Middle frontal gyrus (tissue), 1 donor: ENCODE measurements around the gene ADH7.
"Not testable (repeated sequence)": the region's sequence is repeated elsewhere in the genome, so short reads cannot be mapped to it uniquely, and the experiment has no call there.

Experiments
- DNase-seq: peaks from one replicate; pipeline ENCODE4 v3.0.0-alpha.2; 2015; ENCODE audit warnings: low spot score; ENCODE audit errors: extremely low spot score

The ADH7 gene

GRCh38 chr4:99415762-99416161 is 19.4 kb downstream of the ADH7 start:
- DNase-seq = not testable (repeated sequence)

GRCh38 chr4:99414902-99415301 is 20.2 kb downstream of the ADH7 start:
- DNase-seq = not testable (repeated sequence)

GRCh38 chr4:99414401-99414800 is 20.7 kb downstream of the ADH7 start:
- no peak for DNase-seq

GRCh38 chr4:99413140-99413539 is 22.0 kb downstream of the ADH7 start:
- no peak for DNase-seq

DNA sequence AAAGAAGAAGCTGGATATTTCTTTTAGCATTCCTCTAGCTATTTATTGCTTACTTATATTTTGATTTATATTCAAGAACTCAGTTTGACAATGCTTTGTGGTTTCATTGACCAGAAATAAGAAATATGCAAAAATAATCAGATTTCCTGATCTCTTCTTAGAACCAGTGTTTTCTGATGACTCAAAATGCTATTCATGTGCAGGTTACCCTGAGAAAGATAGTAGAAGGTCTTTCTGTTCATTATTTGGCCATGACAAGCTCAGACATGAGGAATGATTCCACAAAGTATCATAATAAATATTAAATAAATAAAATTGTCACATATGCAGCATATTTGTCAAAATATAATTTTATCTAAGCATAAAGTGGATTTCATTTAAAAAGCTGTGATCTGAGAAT is 24.1 kb downstream of the ADH7 start:
- no peak for DNase-seq

DNA sequence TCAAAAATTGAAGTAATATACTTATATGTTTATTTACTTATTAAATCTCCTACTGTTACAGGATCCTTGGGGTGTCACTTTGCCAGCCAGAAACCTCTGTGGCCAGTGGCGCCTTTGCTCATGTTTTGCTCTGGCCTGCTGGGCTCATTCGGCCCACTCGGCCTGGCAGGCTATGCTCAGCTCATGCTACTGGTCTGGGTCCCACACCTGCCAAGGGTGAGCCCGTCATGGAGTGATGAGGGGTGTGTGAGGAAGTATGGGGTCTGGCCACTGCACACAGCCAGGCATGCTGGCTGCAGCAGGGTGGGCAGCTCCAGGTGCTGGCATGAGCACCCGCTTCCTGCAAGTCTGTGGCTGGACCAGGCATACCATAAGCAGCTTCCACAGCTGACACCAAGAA is 25.1 kb downstream of the ADH7 start:
- DNase-seq = no peak

DNA sequence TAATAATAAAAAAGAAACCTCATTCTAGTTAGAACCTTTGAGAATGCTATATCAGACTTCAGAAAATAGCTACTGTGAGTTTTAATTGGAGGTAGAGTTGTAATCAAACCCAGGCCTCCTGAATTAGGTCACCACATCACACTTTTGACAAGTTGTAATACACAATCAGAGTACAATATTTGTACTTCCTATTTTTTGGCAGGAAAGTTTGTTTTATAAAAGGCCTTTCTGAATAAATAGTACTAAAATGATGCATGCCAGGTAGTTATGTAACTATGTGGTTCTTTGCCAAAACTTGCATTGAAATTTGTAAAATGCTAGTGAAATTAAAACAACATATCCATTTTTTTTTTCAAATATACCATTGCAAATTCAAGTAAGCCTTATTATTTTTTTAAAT is 26.8 kb downstream of the ADH7 start:
- DNase-seq = no peak

DNA sequence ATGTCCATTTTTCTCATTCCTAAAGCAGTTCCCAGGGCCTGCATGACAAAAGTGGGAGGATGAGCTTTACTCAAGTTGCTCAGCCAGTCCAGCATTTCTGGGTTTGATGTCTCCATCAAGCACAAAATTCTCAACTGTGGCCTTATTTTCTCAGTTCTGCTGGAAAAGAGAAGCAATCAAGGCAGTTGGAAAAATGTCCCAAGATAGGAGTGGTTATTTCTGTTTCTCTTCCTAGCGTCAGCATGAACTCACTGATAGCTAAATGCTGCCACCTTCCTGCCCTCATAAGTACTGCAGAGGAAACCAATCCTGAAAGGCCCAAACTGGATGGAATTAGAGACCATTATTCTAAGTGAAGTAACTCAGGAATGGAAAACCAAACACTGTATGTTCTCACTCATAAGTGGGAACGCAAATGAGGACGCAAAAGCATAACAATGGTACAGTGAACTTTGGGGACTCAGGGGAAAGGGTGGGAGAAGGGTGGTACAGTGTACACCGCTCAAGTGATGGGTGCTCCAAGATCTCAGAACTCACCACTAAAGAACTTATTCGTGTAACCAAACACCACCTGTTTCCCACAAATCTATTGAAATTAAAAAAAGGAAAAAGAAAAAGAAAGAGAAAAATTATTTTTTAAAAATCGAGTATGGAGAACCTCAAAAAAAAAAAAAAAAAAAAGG is 29.6 kb downstream of the ADH7 start:
- peak; percentile 53 for DNase-seq

- no peak for DNase-seq
Observed at GRCh38 chr4:99404595-99405287, 30.4 kb downstream of the ADH7 start.

DNA sequence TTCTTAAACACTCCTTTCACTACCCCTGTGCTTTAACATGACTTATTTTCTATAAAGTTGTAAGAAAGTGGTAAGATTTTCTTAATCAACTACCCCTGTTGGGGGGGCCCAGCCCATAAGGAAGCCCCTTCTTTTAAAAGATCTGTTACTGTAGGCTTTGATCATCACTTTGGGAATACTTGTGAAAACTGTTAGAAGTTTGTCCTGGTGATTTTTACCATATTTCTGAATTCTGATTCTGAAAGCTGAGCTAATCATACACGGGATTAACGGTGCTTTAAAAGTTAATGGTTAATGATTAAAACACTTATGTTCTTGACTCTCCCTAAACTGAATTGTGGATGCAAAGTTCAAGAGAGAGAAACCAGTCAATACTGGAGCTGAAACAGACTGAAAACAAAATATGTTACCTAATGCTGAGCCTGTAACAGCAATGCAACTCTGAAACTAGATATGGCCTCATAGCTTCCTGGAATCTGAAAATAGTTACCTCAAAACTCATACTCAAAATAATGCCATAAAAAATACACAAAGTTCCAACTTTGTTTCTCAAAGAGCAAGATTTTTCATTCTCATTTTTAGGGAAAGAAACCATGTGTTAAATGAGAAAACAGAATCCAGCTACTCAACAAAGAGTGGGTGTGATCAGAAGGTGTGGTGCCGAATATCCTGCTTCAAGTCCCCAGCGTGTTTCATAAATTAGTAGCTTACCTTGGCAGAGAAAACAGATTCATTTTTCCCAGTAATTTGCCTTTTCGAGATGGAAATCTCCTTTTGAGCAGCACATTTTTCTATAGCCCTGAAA is 31.6 kb downstream of the ADH7 start:
- DNase-seq = no peak

DNA sequence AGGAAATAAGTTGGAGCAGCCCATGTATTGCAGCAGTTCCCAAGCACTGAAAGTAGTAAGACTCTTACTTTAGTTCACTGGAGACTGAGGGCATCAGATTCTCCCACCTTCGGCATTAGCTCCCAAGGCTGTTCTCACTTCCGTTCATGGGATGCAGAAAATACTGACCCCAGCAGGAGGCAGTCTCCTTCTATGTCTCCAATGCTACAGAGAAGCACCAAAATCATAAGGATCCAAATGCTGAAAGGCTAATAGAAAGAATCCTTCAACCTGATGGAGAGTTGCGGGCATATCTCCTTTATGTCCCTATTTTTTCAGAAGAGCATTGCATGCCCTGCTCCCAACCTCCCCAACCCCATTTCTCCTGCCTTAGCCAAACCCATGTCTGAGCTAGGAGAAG is 32.4 kb downstream of the ADH7 start:
- no peak for DNase-seq

DNA sequence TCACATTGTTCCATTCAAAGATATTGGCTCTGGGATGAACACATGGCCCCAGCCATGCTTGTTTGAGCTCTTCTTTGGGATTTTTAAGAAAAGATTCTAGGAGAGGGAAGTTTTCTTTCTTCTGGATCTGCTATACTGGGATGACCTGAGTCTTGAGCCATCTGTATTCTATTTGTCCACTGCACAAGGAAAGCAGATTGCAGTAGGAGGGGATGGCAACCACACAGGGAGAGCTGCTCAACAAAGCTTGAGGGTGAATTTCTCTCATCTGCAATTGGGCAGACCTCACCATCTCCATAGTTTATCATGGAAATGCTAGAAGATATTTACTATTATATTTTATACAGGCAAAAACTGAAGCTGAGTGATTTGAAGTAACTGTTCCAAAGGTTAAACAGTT is 34.3 kb downstream of the ADH7 start:
- DNase-seq = no peak

GRCh38 chr4:99399017-99399416 is 36.1 kb downstream of the ADH7 start:
- no peak for DNase-seq

DNA sequence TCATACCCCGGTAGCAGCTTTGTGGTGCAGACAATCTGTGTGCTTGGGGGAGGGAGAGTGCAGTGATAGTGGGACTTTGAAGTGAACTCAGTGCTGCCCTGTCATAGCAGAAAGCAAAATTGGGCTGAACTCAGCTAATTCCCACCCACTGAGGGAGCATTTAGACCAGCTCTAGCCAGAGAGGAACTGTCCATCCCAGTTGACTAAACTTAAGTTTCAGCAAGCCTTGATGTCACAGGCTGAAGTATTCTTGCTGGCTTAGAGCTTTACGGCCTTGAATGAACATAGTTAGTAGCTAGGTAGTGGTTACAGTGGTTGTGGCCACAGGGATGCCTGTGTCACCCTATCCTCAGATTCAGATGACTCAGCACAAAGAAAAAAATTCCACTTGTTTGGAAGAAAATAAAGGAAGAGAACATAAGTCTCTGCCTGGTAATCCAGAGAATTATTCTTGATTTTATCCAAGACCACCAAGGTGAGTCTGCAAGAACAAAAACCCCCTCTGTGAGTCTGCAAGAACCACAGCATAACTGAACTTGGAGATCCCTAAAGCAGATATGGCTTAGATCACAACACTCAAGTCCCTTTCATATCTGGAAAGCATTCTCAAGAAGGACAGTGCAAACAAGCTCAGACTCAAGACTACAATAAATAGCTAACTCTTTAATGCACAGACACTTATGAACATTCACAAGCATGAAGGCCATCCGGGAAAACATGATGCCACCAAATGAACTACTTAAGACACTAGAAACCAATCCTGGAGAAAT is 39.4 kb downstream of the ADH7 start:
- DNase-seq = no peak

DNA sequence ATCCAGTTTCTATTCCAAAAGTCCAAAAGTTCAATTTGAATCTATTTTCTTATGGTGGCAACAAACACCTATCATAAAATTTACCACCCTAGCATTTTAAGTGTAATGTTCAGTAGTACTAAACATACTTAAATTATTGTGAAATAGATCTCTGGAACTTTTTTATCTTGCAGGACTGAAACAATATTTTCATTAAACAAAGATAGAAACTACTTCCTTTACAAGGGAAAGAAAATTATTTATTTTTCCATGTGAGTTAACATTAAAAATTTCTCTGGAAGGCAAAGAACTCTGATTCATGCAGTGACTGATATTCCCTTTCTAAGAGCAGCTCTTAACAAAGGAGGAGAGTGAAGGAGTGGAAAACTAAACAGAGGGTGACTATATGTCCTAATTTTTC is 40.2 kb downstream of the ADH7 start:
- DNase-seq = no peak

DNA sequence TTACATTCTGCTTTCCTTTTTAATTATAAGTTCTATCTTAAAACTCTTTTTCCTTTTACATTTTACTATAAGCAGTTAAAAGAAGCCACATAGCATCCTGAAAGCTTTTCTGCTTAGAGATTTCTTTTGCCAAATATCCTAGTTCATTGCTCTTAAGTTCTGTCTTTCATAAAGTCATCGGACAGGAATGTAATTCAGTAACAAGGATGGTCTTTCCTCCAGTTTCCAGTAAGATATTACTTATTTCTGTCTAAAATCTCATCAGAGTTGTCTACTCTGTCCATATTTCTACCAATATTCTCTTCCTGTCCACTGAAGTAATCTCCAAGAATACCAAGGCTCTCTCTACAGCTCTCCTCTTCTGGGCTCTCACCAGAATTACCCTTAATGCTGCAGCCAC is 45.1 kb downstream of the ADH7 start:
- no peak for DNase-seq

DNA sequence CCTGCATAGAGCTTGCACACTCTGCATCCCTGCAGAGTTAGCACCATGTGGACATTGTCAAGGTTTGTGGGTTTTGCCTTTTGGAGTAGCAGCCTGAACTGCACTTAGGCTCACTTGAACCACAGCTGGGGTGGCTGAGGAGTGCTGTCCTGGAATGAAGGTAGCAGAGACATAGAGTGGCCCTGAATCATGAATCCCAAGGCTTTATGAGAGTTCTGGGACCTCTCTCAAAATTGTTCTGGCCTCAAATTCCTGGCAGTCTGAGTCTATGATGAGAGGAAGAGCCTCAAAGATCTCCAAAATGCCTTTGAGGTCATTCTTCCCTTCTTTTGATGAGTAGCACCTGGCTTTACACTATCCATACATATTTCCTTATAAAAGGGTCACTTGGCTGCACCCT is 45.5 kb downstream of the ADH7 start:
- DNase-seq = no peak

- DNase-seq = no peak
Observed at GRCh38 chr4:99383833-99384392, 51.2 kb downstream of the ADH7 start.

GRCh38 chr4:99383399-99383798 is 51.7 kb downstream of the ADH7 start:
- no peak for DNase-seq

DNA sequence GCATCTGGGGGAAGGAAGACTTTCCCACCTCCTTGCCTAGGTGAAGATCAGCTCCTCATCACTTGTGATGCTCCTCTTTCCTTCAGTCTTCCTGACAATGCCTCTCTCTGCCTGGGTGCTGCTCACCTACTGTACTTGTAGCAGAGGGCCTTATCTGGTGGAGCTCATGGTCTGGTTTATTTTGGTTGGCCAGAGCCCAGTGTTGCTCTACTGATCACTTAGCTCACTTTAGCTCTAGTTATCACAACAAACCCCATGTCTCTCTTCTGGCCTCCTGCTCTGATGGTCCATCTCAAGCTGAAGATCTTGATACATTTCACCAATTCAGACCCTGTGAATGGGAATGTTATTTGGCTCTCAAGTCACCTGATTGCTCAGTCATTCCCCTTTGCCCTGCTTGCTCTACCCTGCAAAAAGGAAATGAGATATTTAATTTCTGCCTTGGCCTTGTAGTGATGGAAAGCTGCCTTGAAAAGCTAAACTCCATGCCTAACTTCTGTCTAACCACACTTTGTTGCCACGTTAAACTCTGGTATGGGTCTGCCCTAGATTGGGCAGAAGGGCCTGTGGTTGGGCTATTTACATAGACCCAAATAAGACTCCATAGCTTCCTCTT is 52.3 kb downstream of the ADH7 start:
- no peak for DNase-seq
